MM.1S (cell line): ENCODE data around the gene OR2AJ1.

Experiments used
- EZH2 ChIP-seq: fragments of 300-600 bp; sonication (generic); optimal IDR thresholded peaks from 2 replicates; pipeline ENCODE3; 2017; ENCODE audit warnings: low read depth, mild to moderate bottlenecking, antibody characterized with exemption, low read length, mixed read lengths
- TF ChIP-seq, protein P1 (sequence below): fragments of 300-600 bp; sonication (generic); IDR thresholded peaks from 2 replicates; pipeline ENCODE4 v1.5.1; 2016; ENCODE audit warnings: antibody characterized with exemption, low read length, mixed read lengths

DNA sequence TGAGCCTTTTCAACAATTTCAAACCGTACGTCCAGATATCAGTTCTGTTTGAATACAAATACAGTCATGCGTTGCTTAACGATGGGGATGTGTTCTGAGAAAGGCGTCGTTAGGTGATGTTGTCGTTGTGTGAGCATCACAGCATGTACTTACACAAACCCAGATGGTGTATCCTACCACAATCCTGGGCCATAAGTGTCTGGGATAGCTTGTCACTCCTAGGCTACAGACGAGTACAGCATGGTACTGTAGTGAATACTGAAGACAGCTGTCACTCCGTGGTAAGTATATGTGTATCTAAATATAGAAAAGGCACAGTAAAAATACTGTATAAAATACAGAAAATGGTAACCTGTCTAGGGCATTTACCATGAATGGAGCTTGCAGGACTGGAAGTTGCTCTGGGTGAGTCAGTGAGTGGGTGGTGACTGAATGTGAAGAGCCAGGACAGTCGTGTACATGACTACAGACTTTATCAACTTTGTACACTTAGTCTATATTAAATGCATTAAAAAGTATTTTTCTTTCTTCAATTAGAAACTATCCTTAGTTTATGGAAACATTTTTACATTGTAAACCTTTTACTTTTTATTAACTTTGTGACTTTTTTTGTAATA is 39.8 kb upstream of the OR2AJ1 start:
- TF ChIP-seq, protein P1, sequence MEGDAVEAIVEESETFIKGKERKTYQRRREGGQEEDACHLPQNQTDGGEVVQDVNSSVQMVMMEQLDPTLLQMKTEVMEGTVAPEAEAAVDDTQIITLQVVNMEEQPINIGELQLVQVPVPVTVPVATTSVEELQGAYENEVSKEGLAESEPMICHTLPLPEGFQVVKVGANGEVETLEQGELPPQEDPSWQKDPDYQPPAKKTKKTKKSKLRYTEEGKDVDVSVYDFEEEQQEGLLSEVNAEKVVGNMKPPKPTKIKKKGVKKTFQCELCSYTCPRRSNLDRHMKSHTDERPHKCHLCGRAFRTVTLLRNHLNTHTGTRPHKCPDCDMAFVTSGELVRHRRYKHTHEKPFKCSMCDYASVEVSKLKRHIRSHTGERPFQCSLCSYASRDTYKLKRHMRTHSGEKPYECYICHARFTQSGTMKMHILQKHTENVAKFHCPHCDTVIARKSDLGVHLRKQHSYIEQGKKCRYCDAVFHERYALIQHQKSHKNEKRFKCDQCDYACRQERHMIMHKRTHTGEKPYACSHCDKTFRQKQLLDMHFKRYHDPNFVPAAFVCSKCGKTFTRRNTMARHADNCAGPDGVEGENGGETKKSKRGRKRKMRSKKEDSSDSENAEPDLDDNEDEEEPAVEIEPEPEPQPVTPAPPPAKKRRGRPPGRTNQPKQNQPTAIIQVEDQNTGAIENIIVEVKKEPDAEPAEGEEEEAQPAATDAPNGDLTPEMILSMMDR = no peak
- no peak for TF ChIP-seq EZH2
